ENCODE measurements around the gene SNRNP35. TPM values are rescaled to one million over a fixed set of nuclear protein-coding genes. Genes with fewer than 3 reads are reported as not detected.
"Not testable (repeated sequence)": the region's sequence is repeated elsewhere in the genome, so short reads cannot be mapped to it uniquely, and the experiment has no call there.

The SNRNP35 gene
- polyA plus RNA-seq, 2 donors, result 26.1 to 65.4 TPM

GRCh38 chr12:123497065-123497464 lies 39.1 kb downstream of the SNRNP35 start:
- Histone ChIP-seq H3K27me3 (ENCODE audit: control insufficient read depth in 1 of 2, insufficient read depth in 2 of 2, low read length in 2 of 2) (no peaks in the 10 kb centered on the region), H3K4me1 (ENCODE audit: control insufficient read depth in 2 of 2, insufficient read depth in 2 of 2, low read length in 1 of 2) (no peaks in the 10 kb centered on the region), H3K36me3 (ENCODE audit: control insufficient read depth in 2 of 2, insufficient read depth in 2 of 2, low read length in 1 of 2) (peaks cover 2 to 19% of the 10 kb centered on the region in 2 donors), H3K27ac (ENCODE audit: low read depth in 2 of 2, low read length in 1 of 2) (no peak overlapping the region), H3K9me3 (ENCODE audit: control insufficient read depth in 2 of 2, insufficient read depth in 1 of 2, low read depth in 1 of 2, low read length in 1 of 2) (no peaks in the 10 kb centered on the region), H3K4me3 (ENCODE audit: low read depth in 1 of 2, low read length in 2 of 2) (no peak overlapping the region)
- WGBS, 2 donors, result 95 to 96% methylated on average over 7 of the region's 7 CpGs

GRCh38 chr12:123498126-123498825 lies 40.3 kb downstream of the SNRNP35 start:
- H3K27ac ChIP-seq (ENCODE audit: low read depth in 2 of 2, low read length in 1 of 2), result no peak overlapping the region
- H3K36me3 ChIP-seq (ENCODE audit: control insufficient read depth in 2 of 2, insufficient read depth in 2 of 2, low read length in 1 of 2), result peaks cover 0 to 19% of the 10 kb centered on the region in 2 donors
- H3K4me3 ChIP-seq (ENCODE audit: low read depth in 1 of 2, low read length in 2 of 2), result no peak overlapping the region
- H3K9me3 ChIP-seq (ENCODE audit: control insufficient read depth in 2 of 2, insufficient read depth in 1 of 2, low read depth in 1 of 2, low read length in 1 of 2), result no peaks in the 10 kb centered on the region
- WGBS, 2 donors, result 91 to 92% methylated on average over 13 of the region's 13 CpGs
- no peaks in the 10 kb centered on the region for H3K27me3 ChIP-seq (ENCODE audit: control insufficient read depth in 1 of 2, insufficient read depth in 2 of 2, low read length in 2 of 2)
- no peaks in the 10 kb centered on the region for H3K4me1 ChIP-seq (ENCODE audit: control insufficient read depth in 2 of 2, insufficient read depth in 2 of 2, low read length in 1 of 2)

GRCh38 chr12:123499332-123499731 lies 41.4 kb downstream of the SNRNP35 start:
- 90 to 91% methylated on average over 16 of the region's 16 CpGs for WGBS, 2 donors
- no peaks in the 10 kb centered on the region for H3K27me3 ChIP-seq (ENCODE audit: control insufficient read depth in 1 of 2, insufficient read depth in 2 of 2, low read length in 2 of 2)

GRCh38 chr12:123502163-123502704 lies 44.3 kb downstream of the SNRNP35 start:
- peaks cover 0 to 23% of the 10 kb centered on the region in 2 donors for H3K36me3 ChIP-seq (ENCODE audit: control insufficient read depth in 2 of 2, insufficient read depth in 2 of 2, low read length in 1 of 2)
- WGBS, 2 donors, result 87 to 89% methylated on average over 12 of the region's 12 CpGs
- H3K9me3 ChIP-seq (ENCODE audit: control insufficient read depth in 2 of 2, insufficient read depth in 1 of 2, low read depth in 1 of 2, low read length in 1 of 2), result no peaks in the 10 kb centered on the region
- H3K27me3 ChIP-seq (ENCODE audit: control insufficient read depth in 1 of 2, insufficient read depth in 2 of 2, low read length in 2 of 2), result no peaks in the 10 kb centered on the region
- no peak overlapping the region for H3K27ac ChIP-seq (ENCODE audit: low read depth in 2 of 2, low read length in 1 of 2)
- no peak overlapping the region for H3K4me3 ChIP-seq (ENCODE audit: low read depth in 1 of 2, low read length in 2 of 2)
- no peaks in the 10 kb centered on the region for H3K4me1 ChIP-seq (ENCODE audit: control insufficient read depth in 2 of 2, insufficient read depth in 2 of 2, low read length in 1 of 2)

More at GRCh38 chr12:123499332-123499731, 41.4 kb downstream of the SNRNP35 start:
- Histone ChIP-seq H3K27ac (ENCODE audit: low read depth in 2 of 2, low read length in 1 of 2) (no peak overlapping the region), H3K4me3 (ENCODE audit: low read depth in 1 of 2, low read length in 2 of 2) (no peak overlapping the region), H3K4me1 (ENCODE audit: control insufficient read depth in 2 of 2, insufficient read depth in 2 of 2, low read length in 1 of 2) (no peaks in the 10 kb centered on the region), H3K9me3 (ENCODE audit: control insufficient read depth in 2 of 2, insufficient read depth in 1 of 2, low read depth in 1 of 2, low read length in 1 of 2) (no peaks in the 10 kb centered on the region), H3K36me3 (ENCODE audit: control insufficient read depth in 2 of 2, insufficient read depth in 2 of 2, low read length in 1 of 2) (peaks cover 0 to 23% of the 10 kb centered on the region in 2 donors)

GRCh38 chr12:123506059-123506842 lies 48.3 kb downstream of the SNRNP35 start:
- no peak overlapping the region for H3K4me3 ChIP-seq (ENCODE audit: low read depth in 1 of 2, low read length in 2 of 2)
- 95% methylated on average over 17 of the region's 17 CpGs for WGBS, 2 donors
- no peaks in the 10 kb centered on the region for H3K9me3 ChIP-seq (ENCODE audit: control insufficient read depth in 2 of 2, insufficient read depth in 1 of 2, low read depth in 1 of 2, low read length in 1 of 2)
- peaks cover 0 to 20% of the 10 kb centered on the region in 2 donors for H3K36me3 ChIP-seq (ENCODE audit: control insufficient read depth in 2 of 2, insufficient read depth in 2 of 2, low read length in 1 of 2)
- no peaks in the 10 kb centered on the region for H3K27me3 ChIP-seq (ENCODE audit: control insufficient read depth in 1 of 2, insufficient read depth in 2 of 2, low read length in 2 of 2)
- no peak overlapping the region for H3K27ac ChIP-seq (ENCODE audit: low read depth in 2 of 2, low read length in 1 of 2)
- H3K4me1 ChIP-seq (ENCODE audit: control insufficient read depth in 2 of 2, insufficient read depth in 2 of 2, low read length in 1 of 2), result no peaks in the 10 kb centered on the region

- Histone ChIP-seq H3K9me3 (ENCODE audit: control insufficient read depth in 2 of 2, insufficient read depth in 1 of 2, low read depth in 1 of 2, low read length in 1 of 2) (no peaks in the 10 kb centered on the region), H3K36me3 (ENCODE audit: control insufficient read depth in 2 of 2, insufficient read depth in 2 of 2, low read length in 1 of 2) (peaks cover 0 to 21% of the 10 kb centered on the region in 2 donors), H3K4me3 (ENCODE audit: low read depth in 1 of 2, low read length in 2 of 2) (no peak overlapping the region), H3K4me1 (ENCODE audit: control insufficient read depth in 2 of 2, insufficient read depth in 2 of 2, low read length in 1 of 2) (no peaks in the 10 kb centered on the region), H3K27ac (ENCODE audit: low read depth in 2 of 2, low read length in 1 of 2) (no peak overlapping the region), H3K27me3 (ENCODE audit: control insufficient read depth in 1 of 2, insufficient read depth in 2 of 2, low read length in 2 of 2) (no peaks in the 10 kb centered on the region)
- 92 to 94% methylated on average over 6 of the region's 6 CpGs for WGBS, 2 donors
Measured at GRCh38 chr12:123506843-123507236, 48.9 kb downstream of the SNRNP35 start.

- Histone ChIP-seq H3K27ac (ENCODE audit: low read depth in 2 of 2, low read length in 1 of 2) (no peak overlapping the region), H3K4me1 (ENCODE audit: control insufficient read depth in 2 of 2, insufficient read depth in 2 of 2, low read length in 1 of 2) (peaks cover 0 to 3% of the 10 kb centered on the region in 2 donors), H3K4me3 (ENCODE audit: low read depth in 1 of 2, low read length in 2 of 2) (no peak overlapping the region), H3K36me3 (ENCODE audit: control insufficient read depth in 2 of 2, insufficient read depth in 2 of 2, low read length in 1 of 2) (peaks cover 0 to 25% of the 10 kb centered on the region in 2 donors), H3K9me3 (ENCODE audit: control insufficient read depth in 2 of 2, insufficient read depth in 1 of 2, low read depth in 1 of 2, low read length in 1 of 2) (peaks cover 0 to 3% of the 10 kb centered on the region in 2 donors), H3K27me3 (ENCODE audit: control insufficient read depth in 1 of 2, insufficient read depth in 2 of 2, low read length in 2 of 2) (no peaks in the 10 kb centered on the region)
- 72 to 80% methylated on average over 26 of the region's 26 CpGs for WGBS, 2 donors
Measured at GRCh38 chr12:123512838-123513665, 55.1 kb downstream of the SNRNP35 start.

- Histone ChIP-seq H3K27ac (ENCODE audit: low read depth in 2 of 2, low read length in 1 of 2) (no peak overlapping the region), H3K4me1 (ENCODE audit: control insufficient read depth in 2 of 2, insufficient read depth in 2 of 2, low read length in 1 of 2) (peaks cover 0 to 3% of the 10 kb centered on the region in 2 donors), H3K27me3 (ENCODE audit: control insufficient read depth in 1 of 2, insufficient read depth in 2 of 2, low read length in 2 of 2) (no peaks in the 10 kb centered on the region), H3K36me3 (ENCODE audit: control insufficient read depth in 2 of 2, insufficient read depth in 2 of 2, low read length in 1 of 2) (peaks cover 0 to 25% of the 10 kb centered on the region in 2 donors), H3K9me3 (ENCODE audit: control insufficient read depth in 2 of 2, insufficient read depth in 1 of 2, low read depth in 1 of 2, low read length in 1 of 2) (peaks cover 0 to 3% of the 10 kb centered on the region in 2 donors), H3K4me3 (ENCODE audit: low read depth in 1 of 2, low read length in 2 of 2) (no peak overlapping the region)
- 83 to 84% methylated on average over 13 of the region's 13 CpGs for WGBS, 2 donors
Measured at GRCh38 chr12:123513805-123514204, 55.9 kb downstream of the SNRNP35 start.

- H3K36me3 ChIP-seq (ENCODE audit: control insufficient read depth in 2 of 2, insufficient read depth in 2 of 2, low read length in 1 of 2), result peaks cover 0 to 25% of the 10 kb centered on the region in 2 donors
- 83 to 97% methylated on average over 1 of the region's 1 CpG for WGBS, 2 donors
- not testable (repeated sequence) for H3K4me1 ChIP-seq (ENCODE audit: control insufficient read depth in 2 of 2, insufficient read depth in 2 of 2, low read length in 1 of 2)
Measured at GRCh38 chr12:123514582-123515221, 56.8 kb downstream of the SNRNP35 start.

More at GRCh38 chr12:123514582-123515221, 56.8 kb downstream of the SNRNP35 start:
- H3K9me3 ChIP-seq (ENCODE audit: control insufficient read depth in 2 of 2, insufficient read depth in 1 of 2, low read depth in 1 of 2, low read length in 1 of 2); H3K27me3 ChIP-seq (ENCODE audit: control insufficient read depth in 1 of 2, insufficient read depth in 2 of 2, low read length in 2 of 2); H3K4me3 ChIP-seq (ENCODE audit: low read depth in 1 of 2, low read length in 2 of 2); H3K27ac ChIP-seq (ENCODE audit: low read depth in 2 of 2, low read length in 1 of 2): not testable (repeated sequence)
